GM12878 (cell line): Measurements from ENCODE around the gene ZSWIM6. TPM values are rescaled to one million over a fixed set of nuclear protein-coding genes. Genes with fewer than 3 reads are reported as not detected.

Experiments
- ATAC-seq: fragments of 200-7000 bp; cut with Tn5 transposase; 3 replicates; pipeline ENCODE4 v1.9.1; 2020; ENCODE audit warnings: mild to moderate bottlenecking, moderate library complexity
- BruUV-seq: library from RNA; stranded (reverse); fragments of 400-500 nt; replicated peaks from 2 replicates; lab custom pipeline; 2021; lab: Mats Ljungman, UMichigan
- CTCF ChIA-PET: fragments of 300-600 bp; sonication (Branson Sonifier 250); formaldehyde crosslinking; extraction: SDS; loops from one replicate; lab custom pipeline; 2021; ENCODE audit warnings: inconsistent platforms; lab: Yijun Ruan, JAX
- POLR2A ChIA-PET: fragments of 350-600 bp; formaldehyde crosslinking; extraction: SDS; loops from one replicate; lab custom pipeline; 2021; ENCODE audit warnings: inconsistent platforms; lab: Charles Lee
- RAD21 ChIA-PET: fragments of 300-600 bp; sonication (Branson Sonifier 250); formaldehyde crosslinking; loops from one replicate; lab custom pipeline; 2023; ENCODE audit warnings: antibody characterized with exemption; ENCODE audit not compliant: unreplicated experiment; lab: Charles Lee
- SMC1A ChIA-PET: fragments of 300-600 bp; sonication (Branson Sonifier 250); formaldehyde crosslinking; loops from one replicate; lab custom pipeline; 2023; ENCODE audit not compliant: unreplicated experiment, uncharacterized antibody; lab: Charles Lee
- DNase-seq: peaks from one replicate; pipeline ENCODE4 v3.0.0-alpha.2; 2011; ENCODE audit warnings: low read depth, low spot score
- FAIRE-seq: peaks from 3 replicates; lab custom pipeline; 2011; peaks lifted over from hg19 to GRCh38; lab: Jason Lieb, UNC
- H2AFZ ChIP-seq: 2 replicates; pipeline ENCODE4 v1.6.0; 2011; ENCODE audit warnings: low read depth, low read length, control low read depth; ENCODE audit not compliant: control insufficient read depth
- H3K27ac ChIP-seq: 2 replicates; pipeline ENCODE4 v1.5.1; 2011; ENCODE audit warnings: control low read depth; ENCODE audit not compliant: control insufficient read depth, insufficient read depth
- H3K27me3 ChIP-seq, 2 experiments: replicated peaks in 1 of 2; 2 replicates each; pipeline versions ENCODE4 v1.6.0 to v1.6.1; 2011; ENCODE audit warnings: low read length in 1 of 2; ENCODE audit not compliant: control insufficient read depth in 2 of 2, insufficient read depth in 2 of 2
- H3K36me3 ChIP-seq, 2 experiments: 2 replicates each; pipeline ENCODE4 v1.5.1; 2011; ENCODE audit warnings: low read length in 1 of 2; ENCODE audit not compliant: control insufficient read depth in 2 of 2, insufficient read depth in 2 of 2
- H3K4me1 ChIP-seq: 2 replicates; pipeline ENCODE4 v1.6.1; 2011; ENCODE audit warnings: mild to moderate bottlenecking, low read length, moderate library complexity, mixed read lengths; ENCODE audit not compliant: control insufficient read depth, insufficient read depth
- H3K4me2 ChIP-seq: 2 replicates; pipeline ENCODE4 v1.6.0; 2011; ENCODE audit warnings: control low read depth; ENCODE audit not compliant: control insufficient read depth, insufficient read depth
- H3K4me3 ChIP-seq: fragments of 200-600 bp; sonication (generic); 2 replicates; pipeline ENCODE4 v1.5.1; 2016
- H3K79me2 ChIP-seq: 2 replicates; pipeline ENCODE4 v1.6.0; 2011; ENCODE audit warnings: low read length; ENCODE audit not compliant: control insufficient read depth, insufficient read depth
- H3K9ac ChIP-seq: 2 replicates; pipeline ENCODE4 v1.8.0; 2011; ENCODE audit warnings: low read length, control low read depth, mixed read lengths; ENCODE audit not compliant: control insufficient read depth, insufficient read depth
- H3K9me3 ChIP-seq: replicated peaks from 3 replicates; pipeline ENCODE4 v1.5.1; 2011; ENCODE audit warnings: mild to moderate bottlenecking, low read length; ENCODE audit not compliant: control insufficient read depth, insufficient read depth
- H4K20me1 ChIP-seq: 2 replicates; pipeline ENCODE4 v1.6.0; 2011; ENCODE audit not compliant: control insufficient read depth, insufficient read depth
- CHD4 ChIP-seq: fragments of 200-600 bp; sonication (generic); IDR thresholded peaks from 2 replicates; pipeline ENCODE4 v1.6.1; 2016; ENCODE audit warnings: mild to moderate bottlenecking
- IKZF2 ChIP-seq, 2 experiments: fragments of 450-650 bp; IDR thresholded peaks; 2 replicates each; pipeline ENCODE4 v1.6.1; 2017; ENCODE audit warnings: mild to moderate bottlenecking in 2 of 2, moderate library complexity in 2 of 2
- JUND ChIP-seq: IDR thresholded peaks from 2 replicates; pipeline ENCODE4 v1.6.1; 2012; ENCODE audit warnings: low read depth, mild to moderate bottlenecking, low read length, improper control_type of control experiment, moderate library complexity
- NFYA ChIP-seq: IDR thresholded peaks from 2 replicates; pipeline ENCODE4 v1.6.1; 2011; ENCODE audit warnings: low read depth, mild to moderate bottlenecking, low read length, improper control_type of control experiment, borderline replicate concordance
- NFYB ChIP-seq: IDR thresholded peaks from 2 replicates; pipeline ENCODE4 v1.6.1; 2011; ENCODE audit warnings: low read depth, mild to moderate bottlenecking, low read length, improper control_type of control experiment, moderate library complexity; ENCODE audit not compliant: insufficient read depth
- POU2F2 ChIP-seq: IDR thresholded peaks from 3 replicates; pipeline ENCODE4 v1.6.1; 2011; ENCODE audit warnings: low read depth, mild to moderate bottlenecking, low read length, borderline replicate concordance
- RAD51 ChIP-seq: fragments of 450-650 bp; IDR thresholded peaks from 2 replicates; pipeline ENCODE4 v1.6.1; 2016; ENCODE audit warnings: moderate library complexity, mild to moderate bottlenecking, inconsistent platforms
- SMARCA5 ChIP-seq: fragments of 450-650 bp; IDR thresholded peaks from 2 replicates; pipeline ENCODE4 v1.6.1; 2017; ENCODE audit warnings: mild to moderate bottlenecking
- SMC3 ChIP-seq: IDR thresholded peaks from 2 replicates; pipeline ENCODE4 v1.6.1; 2011; ENCODE audit warnings: low read length, improper control_type of control experiment, borderline replicate concordance
- YBX1 ChIP-seq: fragments of 450-650 bp; IDR thresholded peaks from 2 replicates; pipeline ENCODE4 v1.6.1; 2016; ENCODE audit warnings: antibody characterized with exemption
- WGBS: methylation state at CpG from one replicate; pipeline ENCODE4 v1.1.6; 2016; ENCODE audit warnings: low lambda C conversion rate; ENCODE audit not compliant: insufficient replicate concordance, insufficient coverage; ENCODE audit errors: missing lambda C conversion rate; 5-methylcytosine and 5-hydroxymethylcytosine counted together
- in situ Hi-C: fragments of 300-500 bp; cut with MboI; formaldehyde crosslinking; loops from 9 replicates; pipeline ENCODE4 v1.14.3; 2018; ENCODE audit warnings: mixed read lengths
- intact Hi-C: fragments of 100-400 bp; cut with micrococcal nuclease; formaldehyde crosslinking; loops from one replicate; pipeline ENCODE4 v1.14.2; 2022; ENCODE audit not compliant: unreplicated experiment
- polyA plus RNA-seq, 11 experiments: library from polyadenylated mRNA; depleted of rRNA in 4 of 11; unstranded in 6 of 11; stranded (reverse) in 5 of 11; fragments of >200 nt; fragmentation: Nextera tagmentation in 4 of 11; fragmentation: Illumina TruSeq in 1 of 11; extraction: Ambion mirVana in 4 of 11; extraction: Trizol in 1 of 11; gene quantifications; 1 replicate in 1 of 11; 2 replicates in 10 of 11; pipeline versions ENCODE4 v1.2.1 to v1.2.3, GENCODE V29; 2011 to 2016; ENCODE audit warnings: inconsistent platforms in 2 of 11, missing spikeins in 2 of 11, low read depth in 1 of 11
- total RNA-seq, 4 experiments: library from RNA; depleted of rRNA in 3 of 4; stranded (reverse); fragments of >200 nt in 3 of 4; fragmentation: Illumina TruSeq in 1 of 4; extraction: Trizol in 1 of 4; gene quantifications; 2 replicates each; pipeline versions ENCODE4 v1.2.1 to v1.2.3, GENCODE V29; 2013 to 2021
- TF ChIP-seq, protein P1 (sequence below): IDR thresholded peaks from 2 replicates; pipeline ENCODE4 v1.6.1; 2012; ENCODE audit warnings: low read depth, low read length, improper control_type of control experiment
- TF ChIP-seq, protein P2 (sequence below): fragments of 450-650 bp; IDR thresholded peaks from 2 replicates; pipeline ENCODE4 v1.6.1; 2018; ENCODE audit warnings: borderline replicate concordance, mild to moderate bottlenecking; ENCODE audit not compliant: partially characterized antibody

The ZSWIM6 gene
- total and polyA plus RNA-seq, 10 of the 15 experiments (the other 5 are each of a cell fraction or from before 2014, with no cell fraction given), result 0.53 to 6.2 (median 3.4) TPM

DNA sequence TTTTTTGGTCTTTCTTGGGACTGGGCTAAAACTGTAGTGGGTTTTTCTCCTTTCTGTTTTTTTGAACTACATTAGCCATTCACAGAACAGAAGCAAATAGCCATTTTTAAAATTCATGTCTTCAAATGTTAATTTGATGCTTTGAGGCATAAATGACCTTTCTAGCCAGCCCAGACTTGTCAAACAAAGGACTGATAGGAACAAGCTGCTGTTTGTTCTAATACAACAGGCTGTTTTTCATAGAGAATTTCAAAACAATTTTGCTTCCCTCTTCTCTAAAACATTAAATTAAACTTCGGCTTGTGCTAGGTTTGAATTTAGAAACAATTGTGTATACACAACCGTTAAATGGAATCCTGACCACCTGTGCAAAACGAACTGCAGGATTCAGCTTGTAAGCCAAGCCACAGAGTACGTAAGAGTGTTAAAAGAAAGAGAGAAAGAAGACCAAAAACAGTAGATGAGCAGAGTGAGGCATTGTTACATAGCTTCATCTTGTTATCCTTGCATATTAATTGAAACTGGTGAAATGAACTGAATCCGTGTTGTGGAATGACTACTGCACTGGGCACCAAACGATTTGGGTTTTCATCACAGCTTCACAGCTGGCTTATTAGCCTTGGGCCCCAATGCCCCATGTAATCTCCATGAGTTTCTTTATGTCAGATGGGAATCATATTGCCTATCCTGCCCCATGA, 100.0 kb downstream of the ZSWIM6 start:
- DNase-seq (no peak), FAIRE-seq (no peak), ATAC-seq (no peak)
- H2AFZ ChIP-seq, result no peak overlapping the region
- H3K36me3 ChIP-seq, result no peaks in the 10 kb centered on the region
- no TSS peak for BruUV-seq
- RAD21 ChIA-PET, result no interaction called here
- no peak overlapping the region for H3K9ac ChIP-seq
- intact Hi-C loops (no loop called here), in situ Hi-C loops (no loop called here)
- H3K27ac ChIP-seq, result no peak overlapping the region
- no peak overlapping the region for H3K4me2 ChIP-seq
- H4K20me1 ChIP-seq, result no peaks in the 10 kb centered on the region
- TF ChIP-seq SMC3, result no peak
- TF ChIP-seq, protein P1, sequence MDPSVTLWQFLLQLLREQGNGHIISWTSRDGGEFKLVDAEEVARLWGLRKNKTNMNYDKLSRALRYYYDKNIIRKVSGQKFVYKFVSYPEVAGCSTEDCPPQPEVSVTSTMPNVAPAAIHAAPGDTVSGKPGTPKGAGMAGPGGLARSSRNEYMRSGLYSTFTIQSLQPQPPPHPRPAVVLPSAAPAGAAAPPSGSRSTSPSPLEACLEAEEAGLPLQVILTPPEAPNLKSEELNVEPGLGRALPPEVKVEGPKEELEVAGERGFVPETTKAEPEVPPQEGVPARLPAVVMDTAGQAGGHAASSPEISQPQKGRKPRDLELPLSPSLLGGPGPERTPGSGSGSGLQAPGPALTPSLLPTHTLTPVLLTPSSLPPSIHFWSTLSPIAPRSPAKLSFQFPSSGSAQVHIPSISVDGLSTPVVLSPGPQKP, result no peak
- no peak for TF ChIP-seq JUND
- TF ChIP-seq POU2F2, result no peak
- SMC1A ChIA-PET, result no interaction called here
- CTCF ChIA-PET, result no interaction called here
- 67% methylated on average over 6 of the region's 6 CpGs for WGBS
- H3K4me1 ChIP-seq, result no peaks in the 10 kb centered on the region
- no peak overlapping the region for H3K4me3 ChIP-seq
- H3K9me3 ChIP-seq, result no peaks in the 10 kb centered on the region
- POLR2A ChIA-PET, result interaction anchor here (0.6 kb wide), 1 partner anchor 919 kb away, joined by 6 read pairs; no protein-coding TSS in a partner anchor
- H3K79me2 ChIP-seq, result no peaks in the 10 kb centered on the region
- H3K27me3 ChIP-seq, result no peaks in the 10 kb centered on the region

DNA sequence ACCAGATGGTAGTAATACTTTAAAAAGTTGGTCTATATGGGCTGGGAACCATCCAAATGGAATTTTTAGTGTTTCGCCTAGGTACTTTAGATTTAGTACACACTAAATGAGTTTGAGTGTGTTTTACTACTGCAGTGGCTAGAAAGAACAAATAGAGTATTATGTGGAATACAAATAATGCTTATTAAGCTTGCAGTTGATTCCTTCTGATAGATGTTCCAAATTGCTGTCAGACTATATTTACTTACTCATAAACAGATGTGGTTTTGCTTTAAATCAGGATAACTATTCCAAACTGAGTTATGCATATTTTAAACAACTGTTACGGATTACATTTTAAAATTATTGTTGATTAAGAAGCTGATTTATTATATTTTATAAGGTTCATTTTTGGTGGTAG, 103.3 kb downstream of the ZSWIM6 start:
- Histone ChIP-seq H3K4me3 (no peak overlapping the region), H3K9me3 (no peaks in the 10 kb centered on the region), H3K27ac (no peak overlapping the region), H3K4me1 (no peaks in the 10 kb centered on the region), H3K4me2 (no peak overlapping the region), H4K20me1 (no peaks in the 10 kb centered on the region), H3K27me3 (no peaks in the 10 kb centered on the region), H3K9ac (no peak overlapping the region), H3K36me3 (no peaks in the 10 kb centered on the region), H2AFZ (no peak overlapping the region), H3K79me2 (no peaks in the 10 kb centered on the region)
- no peak for ATAC-seq
- BruUV-seq, result no TSS peak
- no peak for DNase-seq
- intact Hi-C loops, result no loop called here
- in situ Hi-C loops, result no loop called here
- FAIRE-seq, result no peak
- WGBS, result 22% methylated on average over 2 of the region's 2 CpGs
- SMC1A ChIA-PET, result interaction anchor here (1.0 to 1.9 kb wide), 4 partner anchors 16 to 27 kb away, joined by 4 to 5 read pairs (median 4); no protein-coding TSS in a partner anchor
- RAD21 ChIA-PET, result interaction anchor here (0.8 kb wide), 1 partner anchor 27 kb away, joined by 3 read pairs; no protein-coding TSS in a partner anchor
- POLR2A ChIA-PET, result interaction anchor here (0.8 kb wide), 1 partner anchor 75 kb away, joined by 3 read pairs; no protein-coding TSS in a partner anchor
- CTCF ChIA-PET, result interaction anchor here (1.5 kb wide), 1 partner anchor 15 kb away, joined by 5 read pairs; no protein-coding TSS in a partner anchor
- TF ChIP-seq IKZF2 (IDR thresholded peaks at IDR 0.05), result no peak
- TF ChIP-seq YBX1, result no peak
- TF ChIP-seq NFYA, result no peak
- no peak for TF ChIP-seq RAD51
- TF ChIP-seq CHD4, result no peak
- TF ChIP-seq, protein P2, sequence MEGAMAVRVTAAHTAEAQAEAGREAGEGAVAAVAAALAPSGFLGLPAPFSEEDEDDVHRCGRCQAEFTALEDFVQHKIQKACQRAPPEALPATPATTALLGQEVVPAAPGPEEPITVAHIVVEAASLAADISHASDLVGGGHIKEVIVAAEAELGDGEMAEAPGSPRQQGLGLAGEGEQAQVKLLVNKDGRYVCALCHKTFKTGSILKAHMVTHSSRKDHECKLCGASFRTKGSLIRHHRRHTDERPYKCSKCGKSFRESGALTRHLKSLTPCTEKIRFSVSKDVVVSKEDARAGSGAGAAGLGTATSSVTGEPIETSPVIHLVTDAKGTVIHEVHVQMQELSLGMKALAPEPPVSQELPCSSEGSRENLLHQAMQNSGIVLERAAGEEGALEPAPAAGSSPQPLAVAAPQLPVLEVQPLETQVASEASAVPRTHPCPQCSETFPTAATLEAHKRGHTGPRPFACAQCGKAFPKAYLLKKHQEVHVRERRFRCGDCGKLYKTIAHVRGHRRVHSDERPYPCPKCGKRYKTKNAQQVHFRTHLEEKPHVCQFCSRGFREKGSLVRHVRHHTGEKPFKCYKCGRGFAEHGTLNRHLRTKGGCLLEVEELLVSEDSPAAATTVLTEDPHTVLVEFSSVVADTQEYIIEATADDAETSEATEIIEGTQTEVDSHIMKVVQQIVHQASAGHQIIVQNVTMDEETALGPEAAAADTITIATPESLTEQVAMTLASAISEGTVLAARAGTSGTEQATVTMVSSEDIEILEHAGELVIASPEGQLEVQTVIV, result no peak
- TF ChIP-seq NFYB, result no peak
- no peak for TF ChIP-seq SMARCA5
